ENCODE measurements around the gene MS4A6E.

The MS4A6E gene

DNA sequence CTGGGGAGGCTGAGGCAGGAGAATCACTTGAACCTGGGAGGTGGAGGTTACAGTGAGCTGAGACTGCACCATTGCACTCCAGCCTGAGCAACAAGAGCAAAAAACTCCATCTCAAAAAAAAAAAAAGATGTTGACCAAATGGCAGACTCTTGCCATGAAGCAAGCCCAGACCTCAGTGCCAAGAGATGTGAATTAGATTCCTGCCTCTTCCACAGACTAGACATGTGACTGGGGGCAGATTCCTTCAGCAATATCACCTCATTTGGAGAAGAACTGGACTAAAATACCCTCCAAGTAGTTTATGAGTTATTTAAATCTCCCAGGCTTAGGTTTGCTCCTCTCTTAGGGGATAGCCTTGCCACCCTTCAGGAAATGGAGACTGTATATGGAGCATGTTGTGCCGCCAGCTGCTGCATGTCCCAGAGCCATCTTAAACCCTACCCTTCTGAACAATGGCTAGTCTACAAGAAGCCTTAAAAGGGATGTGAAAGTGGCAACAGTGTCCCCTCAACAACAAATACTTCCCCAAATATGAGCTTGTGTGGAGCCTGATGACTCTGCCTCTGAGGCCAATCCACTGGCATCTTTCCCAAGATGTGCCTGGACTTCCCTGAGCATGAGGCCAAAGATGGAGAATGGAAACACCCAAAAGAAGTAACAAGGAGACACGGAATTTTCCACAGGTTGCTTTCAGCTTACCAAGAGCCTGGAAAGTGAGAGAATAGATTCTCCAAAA lies 50.5 kb downstream of the MS4A6E start:
- no peak for FAIRE-seq

DNA sequence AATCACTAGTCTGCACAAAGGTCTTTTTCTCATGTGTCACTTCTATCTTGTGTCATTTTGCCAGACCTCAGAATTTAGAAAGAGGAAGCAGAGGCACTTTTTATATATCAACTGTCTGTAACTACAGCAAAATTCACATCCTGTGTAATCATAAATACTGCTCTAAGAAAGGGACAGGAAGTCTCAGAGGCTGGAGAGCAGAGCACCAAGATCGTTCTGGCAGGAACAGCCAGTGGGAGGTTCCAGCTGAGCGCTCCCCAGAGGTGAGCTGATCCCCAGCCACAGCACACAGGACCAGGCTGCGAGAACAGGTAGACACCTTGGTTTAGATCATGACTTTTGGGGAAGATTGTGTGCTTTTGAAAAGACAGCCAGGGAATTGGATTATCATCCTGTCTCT lies 51.3 kb downstream of the MS4A6E start, which contains the start of gene MS4A7:
TSS of gene MS4A7 (plus strand) at position 179 of the 400 bp plus-strand sequence. CDS start 4,610 bp downstream, outside the sequence.
- FAIRE-seq: no peak

DNA sequence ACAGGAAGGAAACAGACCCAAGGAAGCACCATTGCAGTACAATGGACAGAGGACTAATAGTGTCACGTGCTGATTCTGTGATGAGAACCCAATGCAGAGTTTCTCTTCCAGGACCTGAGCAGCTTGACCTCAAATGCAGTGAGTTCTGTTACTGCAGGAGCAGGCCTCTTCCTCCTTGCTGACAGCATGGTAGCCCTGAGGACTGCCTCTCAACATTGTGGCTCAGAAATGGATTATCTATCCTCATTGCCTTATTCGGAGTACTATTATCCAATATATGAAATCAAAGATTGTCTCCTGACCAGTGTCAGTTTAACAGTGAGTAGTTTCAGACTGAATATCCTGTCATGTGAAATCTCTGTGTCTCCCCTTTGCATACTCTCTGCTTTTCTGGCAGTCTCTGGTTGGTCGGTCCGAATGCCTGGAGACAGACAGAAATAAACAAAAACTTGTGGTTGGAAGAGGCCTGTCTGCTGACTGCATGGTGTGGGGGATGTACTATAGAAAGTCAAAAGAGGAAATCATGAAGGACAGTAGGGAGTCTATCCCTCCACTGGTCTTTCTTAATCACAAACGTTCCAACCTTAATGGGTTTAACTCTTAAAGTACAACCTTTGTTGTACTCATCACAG lies 62.3 kb downstream of the MS4A6E start:
- FAIRE-seq: no peak

DNA sequence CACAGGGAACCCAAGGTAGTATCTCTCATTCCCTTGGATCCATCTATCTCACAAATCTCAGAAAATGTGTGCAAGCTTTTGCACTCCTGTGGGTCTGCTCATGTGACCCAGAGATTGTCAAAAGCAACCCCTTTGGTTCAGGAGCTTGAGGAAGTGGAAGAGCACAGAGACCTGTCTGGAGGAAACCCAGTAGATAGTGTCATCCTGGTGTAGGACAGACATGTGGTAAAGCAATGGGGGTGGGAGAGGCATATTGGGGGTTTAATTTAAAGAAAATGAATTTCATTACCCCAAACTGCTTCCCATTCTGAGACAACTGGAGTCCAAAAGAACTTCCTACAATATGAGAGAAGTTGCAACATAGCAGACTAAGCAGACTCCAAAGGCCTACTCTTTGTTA lies 63.4 kb downstream of the MS4A6E start:
- FAIRE-seq: no peak
